ENCODE data around the gene TAF3.

DNA sequence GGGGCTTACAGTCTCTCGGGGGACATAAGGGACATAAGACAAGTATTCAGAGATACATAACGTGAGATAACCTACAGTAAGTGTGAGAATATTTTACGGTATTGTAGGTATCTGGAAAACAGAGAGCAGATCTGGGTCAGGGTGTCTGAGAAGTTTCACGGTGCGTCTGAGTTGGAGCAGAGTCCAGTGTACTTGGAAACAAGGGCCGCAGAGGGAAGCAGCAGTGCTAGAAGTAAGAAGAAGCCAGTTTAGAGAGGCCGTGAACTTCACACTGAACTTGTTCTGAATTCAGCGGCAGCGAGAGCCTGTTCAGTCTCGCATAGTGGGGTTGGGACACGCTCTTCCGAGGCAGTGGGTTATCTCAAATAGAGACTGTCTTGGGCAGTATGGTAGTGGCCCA is 85.5 kb downstream of the TAF3 start:
- TF ChIP-seq, protein P1, sequence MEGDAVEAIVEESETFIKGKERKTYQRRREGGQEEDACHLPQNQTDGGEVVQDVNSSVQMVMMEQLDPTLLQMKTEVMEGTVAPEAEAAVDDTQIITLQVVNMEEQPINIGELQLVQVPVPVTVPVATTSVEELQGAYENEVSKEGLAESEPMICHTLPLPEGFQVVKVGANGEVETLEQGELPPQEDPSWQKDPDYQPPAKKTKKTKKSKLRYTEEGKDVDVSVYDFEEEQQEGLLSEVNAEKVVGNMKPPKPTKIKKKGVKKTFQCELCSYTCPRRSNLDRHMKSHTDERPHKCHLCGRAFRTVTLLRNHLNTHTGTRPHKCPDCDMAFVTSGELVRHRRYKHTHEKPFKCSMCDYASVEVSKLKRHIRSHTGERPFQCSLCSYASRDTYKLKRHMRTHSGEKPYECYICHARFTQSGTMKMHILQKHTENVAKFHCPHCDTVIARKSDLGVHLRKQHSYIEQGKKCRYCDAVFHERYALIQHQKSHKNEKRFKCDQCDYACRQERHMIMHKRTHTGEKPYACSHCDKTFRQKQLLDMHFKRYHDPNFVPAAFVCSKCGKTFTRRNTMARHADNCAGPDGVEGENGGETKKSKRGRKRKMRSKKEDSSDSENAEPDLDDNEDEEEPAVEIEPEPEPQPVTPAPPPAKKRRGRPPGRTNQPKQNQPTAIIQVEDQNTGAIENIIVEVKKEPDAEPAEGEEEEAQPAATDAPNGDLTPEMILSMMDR (IDR thresholded peaks at IDR 0.05), result no peak
- TF ChIP-seq POLR2AphosphoS5 (IDR thresholded peaks at IDR 0.05) (no peak), EP300 (IDR thresholded peaks at IDR 0.05) (no peak)

Measured in stomach (tissue), 4 donors.